HUES6 (cell line): ENCODE results near the gene LOC128125822.

Experiments
- H3K27ac ChIP-seq: 2 replicates; pipeline ENCODE4 v1.7.0; 2013; ENCODE audit warnings: low read depth, mild to moderate bottlenecking, low read length, inconsistent platforms
- H3K27me3 ChIP-seq: 2 replicates; pipeline ENCODE4 v1.6.1; 2013; ENCODE audit warnings: low read length; ENCODE audit not compliant: control insufficient read depth, insufficient read depth
- H3K36me3 ChIP-seq: 2 replicates; pipeline ENCODE4 v1.6.1; 2013; ENCODE audit warnings: low read length; ENCODE audit not compliant: control insufficient read depth, insufficient read depth
- H3K4me1 ChIP-seq: 2 replicates; pipeline ENCODE4 v1.6.1; 2013; ENCODE audit warnings: low read length; ENCODE audit not compliant: control insufficient read depth, insufficient read depth
- H3K4me3 ChIP-seq: 2 replicates; pipeline ENCODE4 v1.5.1; 2013; ENCODE audit warnings: low read depth, low read length
- H3K9ac ChIP-seq: one replicate; pipeline ENCODE4 v1.6.1; 2013; ENCODE audit warnings: mild to moderate bottlenecking, low read length
- H3K9me3 ChIP-seq: 2 replicates; pipeline ENCODE4 v1.6.1; 2013; ENCODE audit warnings: low read depth, low read length; ENCODE audit not compliant: control insufficient read depth, insufficient read depth

The LOC128125822 gene

GRCh38 chr6:63573076-63573898 lies 1.0 kb downstream of the LOC128125822 start:
- peak overlapping the region; percentile 71 for H3K4me3 ChIP-seq
- peaks cover 17% of the 10 kb centered on the region; the same call in 1 of the 2 replicates for H3K27me3 ChIP-seq
- H3K27ac ChIP-seq: peak overlapping the region; percentile 97
- H3K4me1 ChIP-seq: peaks cover 7% of the 10 kb centered on the region; the same call in 1 of the 2 replicates
- H3K9me3 ChIP-seq: no peaks in the 10 kb centered on the region
- peak overlapping the region; percentile 99 for H3K9ac ChIP-seq
- peaks cover 31% of the 10 kb centered on the region for H3K36me3 ChIP-seq

GRCh38 chr6:63573899-63574553 lies 1.7 kb downstream of the LOC128125822 start:
- Histone ChIP-seq H3K9ac (peak overlapping the region; percentile 99), H3K36me3 (peaks cover 39% of the 10 kb centered on the region), H3K4me1 (peaks cover 7% of the 10 kb centered on the region; the same call in 1 of the 2 replicates), H3K9me3 (no peaks in the 10 kb centered on the region), H3K27ac (peak overlapping the region; percentile 97), H3K4me3 (peak overlapping the region; percentile 71), H3K27me3 (peaks cover 17% of the 10 kb centered on the region; the same call in 1 of the 2 replicates)

- Histone ChIP-seq H3K27me3 (peaks cover 17% of the 10 kb centered on the region; the same call in 1 of the 2 replicates), H3K36me3 (peaks cover 44% of the 10 kb centered on the region), H3K9ac (no peak overlapping the region), H3K27ac (0 out of 2 replicates have a peak overlapping the region, but pooled peaks have one; percentile 32), H3K4me3 (peak overlapping the region; percentile 71), H3K9me3 (no peaks in the 10 kb centered on the region), H3K4me1 (peaks cover 7% of the 10 kb centered on the region; the same call in 1 of the 2 replicates)
Measured at GRCh38 chr6:63574554-63574900, 2.2 kb downstream of the LOC128125822 start.

GRCh38 chr6:63576147-63576772 lies 4.0 kb downstream of the LOC128125822 start:
- no peak overlapping the region for H3K27ac ChIP-seq
- peaks cover 5% of the 10 kb centered on the region; the same call in 1 of the 2 replicates for H3K4me1 ChIP-seq
- no peaks in the 10 kb centered on the region for H3K9me3 ChIP-seq
- no peak overlapping the region for H3K4me3 ChIP-seq
- H3K36me3 ChIP-seq: peaks cover 61% of the 10 kb centered on the region
- H3K27me3 ChIP-seq: peaks cover 3% of the 10 kb centered on the region; the same call in 1 of the 2 replicates
- H3K9ac ChIP-seq: no peak overlapping the region

- Histone ChIP-seq H3K36me3 (peaks cover 70% of the 10 kb centered on the region), H3K4me1 (no peaks in the 10 kb centered on the region), H3K9ac (no peak overlapping the region), H3K27ac (no peak overlapping the region), H3K4me3 (no peak overlapping the region), H3K27me3 (no peaks in the 10 kb centered on the region), H3K9me3 (no peaks in the 10 kb centered on the region)
Measured at GRCh38 chr6:63576985-63577712, 4.9 kb downstream of the LOC128125822 start.

DNA sequence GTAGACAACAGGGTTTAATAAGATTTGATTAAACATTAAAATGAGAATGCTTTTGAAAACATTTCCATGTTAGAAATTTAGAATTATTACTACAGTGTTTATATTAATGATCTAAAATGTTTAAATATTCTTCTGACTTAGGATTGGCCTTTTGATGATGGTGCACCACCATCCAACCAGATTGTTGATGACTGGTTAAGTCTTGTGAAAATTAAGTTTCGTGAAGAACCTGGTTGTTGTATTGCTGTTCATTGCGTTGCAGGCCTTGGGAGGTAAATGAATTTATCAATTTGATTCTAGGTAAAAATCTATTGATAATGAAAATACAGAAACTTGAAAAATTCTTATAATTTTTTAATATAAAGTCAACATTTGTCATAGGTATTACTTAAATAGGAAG lies 6.5 kb downstream of the LOC128125822 start:
- H3K4me3 ChIP-seq: no peak overlapping the region

GRCh38 chr6:63579937-63580703 lies 7.8 kb downstream of the LOC128125822 start:
- Histone ChIP-seq H3K27ac (no peak overlapping the region), H3K27me3 (no peaks in the 10 kb centered on the region), H3K36me3 (peaks cover 72% of the 10 kb centered on the region), H3K4me1 (no peaks in the 10 kb centered on the region), H3K4me3 (no peak overlapping the region), H3K9ac (no peak overlapping the region), H3K9me3 (no peaks in the 10 kb centered on the region)

More for the DNA sequence above, 6.5 kb downstream of the LOC128125822 start:
- Histone ChIP-seq H3K9ac (no peak overlapping the region), H3K36me3 (peaks cover 75% of the 10 kb centered on the region), H3K27me3 (no peaks in the 10 kb centered on the region), H3K9me3 (no peaks in the 10 kb centered on the region), H3K27ac (no peak overlapping the region), H3K4me1 (no peaks in the 10 kb centered on the region)

DNA sequence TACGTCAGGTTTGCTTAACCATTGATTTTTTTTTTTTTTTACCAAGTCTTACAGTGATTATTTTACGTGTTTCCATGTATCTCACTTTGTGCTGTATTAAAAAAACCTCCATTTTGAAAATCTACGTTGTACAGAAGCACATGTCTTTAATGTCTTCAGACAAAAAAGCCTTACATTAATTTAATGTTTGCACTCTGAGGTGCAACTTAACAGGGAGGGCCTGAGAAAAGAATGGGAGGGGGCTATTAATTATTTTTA lies 8.4 kb downstream of the LOC128125822 start:
- no peaks in the 10 kb centered on the region for H3K27me3 ChIP-seq
- no peak overlapping the region for H3K4me3 ChIP-seq
- H3K27ac ChIP-seq: no peak overlapping the region
- peaks cover 69% of the 10 kb centered on the region for H3K36me3 ChIP-seq
- H3K9ac ChIP-seq: no peak overlapping the region
- H3K4me1 ChIP-seq: no peaks in the 10 kb centered on the region
- no peaks in the 10 kb centered on the region for H3K9me3 ChIP-seq

GRCh38 chr6:63581355-63582013 lies 9.2 kb downstream of the LOC128125822 start:
- Histone ChIP-seq H3K4me3 (no peak overlapping the region), H3K36me3 (peaks cover 63% of the 10 kb centered on the region), H3K27ac (no peak overlapping the region), H3K9me3 (no peaks in the 10 kb centered on the region), H3K4me1 (no peaks in the 10 kb centered on the region), H3K27me3 (no peaks in the 10 kb centered on the region), H3K9ac (no peak overlapping the region)
